HG02642 (cell line): Measurements from ENCODE around the gene MYOM3.

ENCODE experiments used
- ATAC-seq: cut with Tn5 transposase; IDR thresholded peaks from one replicate; pipeline ENCODE4 v1.9.1; 2021; ENCODE audit warnings: mild to moderate bottlenecking; ENCODE audit not compliant: unreplicated experiment, poor library complexity

The MYOM3 gene

GRCh38 chr1:24139841-24140425, 28.0 kb upstream of the MYOM3 start:
- no peak for ATAC-seq

GRCh38 chr1:24139222-24139489, 27.2 kb upstream of the MYOM3 start:
- ATAC-seq = no peak

DNA sequence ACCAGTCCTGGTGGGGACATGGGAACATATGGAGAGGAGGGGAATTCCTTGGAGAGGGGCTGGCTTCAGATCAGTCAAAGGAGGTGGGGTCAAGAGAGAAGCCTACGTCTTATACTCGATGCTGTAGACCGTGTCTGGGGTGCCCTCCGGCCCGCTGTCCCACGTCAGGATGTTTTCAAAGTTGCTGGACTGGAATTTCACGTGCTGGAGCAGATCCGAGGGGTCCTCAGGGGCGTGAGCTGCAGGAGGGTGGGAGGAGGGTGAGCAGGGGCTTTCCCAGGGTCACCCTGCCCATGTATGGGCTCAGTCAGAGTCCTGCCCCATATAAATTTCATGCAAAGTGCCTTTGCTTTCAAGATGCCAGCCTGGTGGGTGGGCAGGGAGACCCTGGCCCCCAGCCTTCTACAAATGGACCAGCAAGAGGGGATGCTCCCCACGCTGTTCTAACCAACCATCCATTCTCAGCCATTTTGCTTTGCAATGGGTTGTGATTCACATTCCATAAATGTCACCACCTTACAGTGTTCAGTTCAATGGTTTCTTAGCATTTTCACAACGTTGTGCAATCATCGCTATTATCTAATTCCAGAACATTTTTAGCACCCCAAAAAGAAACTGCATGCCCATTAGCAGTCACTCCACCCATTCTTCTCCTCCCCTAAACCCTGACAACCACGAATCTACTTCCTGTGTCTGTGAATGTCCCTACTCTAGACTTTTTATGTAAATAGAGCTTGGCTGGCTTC, 26.7 kb upstream of the MYOM3 start:
- ATAC-seq = no peak

- no peak for ATAC-seq
These were observed 25.1 kb upstream of the MYOM3 start for GRCh38 chr1:24136956-24137539.

- ATAC-seq = no peak
These were observed 22.4 kb upstream of the MYOM3 start for GRCh38 chr1:24134376-24134775.

DNA sequence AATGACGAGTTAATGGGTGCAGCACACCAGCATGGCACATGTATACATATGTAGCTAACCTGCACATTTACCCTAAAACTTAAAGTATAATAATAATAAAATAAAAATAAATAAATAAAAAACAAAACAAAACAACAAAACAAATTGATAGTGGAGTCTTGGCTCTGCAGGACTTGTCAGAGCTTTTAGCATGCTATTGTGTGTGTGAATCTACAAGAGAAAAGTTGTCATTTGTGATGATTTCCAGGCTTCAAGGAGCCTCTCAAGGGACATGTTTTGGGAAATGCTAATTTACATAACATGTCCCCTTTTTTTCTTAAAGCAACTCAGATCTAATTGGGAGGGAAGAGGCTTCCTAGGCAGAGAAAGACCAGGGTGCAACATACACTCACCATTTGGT, 21.9 kb upstream of the MYOM3 start:
- no peak for ATAC-seq

DNA sequence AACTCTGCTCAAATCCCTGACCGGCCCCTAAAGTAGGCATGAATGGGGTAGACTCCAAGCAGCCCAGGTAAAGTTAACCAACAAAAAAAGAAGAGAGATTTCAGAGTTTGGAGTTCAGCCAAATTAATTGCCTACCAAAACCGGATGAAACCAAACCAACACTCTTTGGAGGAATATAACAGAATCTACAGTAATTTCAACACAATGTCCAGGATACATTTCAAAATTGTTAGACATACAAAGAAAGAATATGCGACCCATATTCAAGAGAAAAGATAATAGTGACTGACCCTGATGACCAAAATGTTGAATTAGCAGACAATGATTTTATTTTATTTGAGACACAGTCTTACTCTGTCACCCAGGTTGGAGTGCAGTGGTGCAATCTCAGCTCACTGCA, 18.4 kb upstream of the MYOM3 start:
- no peak for ATAC-seq

GRCh38 chr1:24127801-24128363, 15.9 kb upstream of the MYOM3 start:
- no peak for ATAC-seq

- ATAC-seq = no peak
These were observed 15.3 kb upstream of the MYOM3 start for GRCh38 chr1:24127134-24127800.

GRCh38 chr1:24126672-24127023, 14.7 kb upstream of the MYOM3 start:
- ATAC-seq = no peak

- no peak for ATAC-seq
These were observed 14.2 kb upstream of the MYOM3 start for GRCh38 chr1:24126018-24126671.

GRCh38 chr1:24125456-24125855, 13.5 kb upstream of the MYOM3 start:
- ATAC-seq = no peak

DNA sequence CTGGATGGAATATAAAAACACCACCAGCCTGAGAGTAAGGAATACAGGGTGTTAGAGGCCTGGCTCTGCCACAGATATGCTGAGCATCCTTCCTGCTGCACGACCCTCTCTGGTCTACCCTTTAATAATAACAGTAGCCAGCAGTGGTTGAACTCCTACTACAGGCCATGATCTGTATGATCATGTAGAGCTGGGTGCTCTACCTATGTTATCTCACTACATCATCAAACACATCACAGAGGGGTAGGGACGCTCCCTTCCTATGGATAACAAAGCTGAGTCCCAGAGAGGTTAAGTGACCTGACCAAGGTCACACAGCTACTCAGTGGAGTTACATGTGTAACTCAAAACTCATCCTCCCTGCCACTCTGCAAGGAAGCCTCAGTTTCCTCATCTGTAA, 13.0 kb upstream of the MYOM3 start:
- no peak for ATAC-seq

DNA sequence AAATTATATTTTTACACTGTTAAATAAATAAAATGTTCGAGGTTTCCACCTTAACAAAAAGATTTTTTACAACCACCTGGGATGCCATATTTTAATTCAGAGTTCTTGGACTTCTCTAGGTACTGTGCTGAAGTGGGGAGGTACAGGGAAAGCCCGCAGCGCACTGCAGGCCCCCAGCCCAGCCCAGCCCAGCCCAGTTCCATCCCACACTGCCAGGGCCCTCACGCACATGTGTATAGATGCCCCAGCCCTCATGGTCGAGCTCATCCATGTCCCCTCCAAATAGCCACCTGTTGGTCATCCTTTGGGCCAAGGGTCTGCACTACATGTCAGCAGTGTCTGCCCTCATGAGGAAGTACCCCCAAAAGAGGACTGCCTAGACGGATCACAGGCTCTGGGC, 11.7 kb upstream of the MYOM3 start:
- no peak for ATAC-seq

DNA sequence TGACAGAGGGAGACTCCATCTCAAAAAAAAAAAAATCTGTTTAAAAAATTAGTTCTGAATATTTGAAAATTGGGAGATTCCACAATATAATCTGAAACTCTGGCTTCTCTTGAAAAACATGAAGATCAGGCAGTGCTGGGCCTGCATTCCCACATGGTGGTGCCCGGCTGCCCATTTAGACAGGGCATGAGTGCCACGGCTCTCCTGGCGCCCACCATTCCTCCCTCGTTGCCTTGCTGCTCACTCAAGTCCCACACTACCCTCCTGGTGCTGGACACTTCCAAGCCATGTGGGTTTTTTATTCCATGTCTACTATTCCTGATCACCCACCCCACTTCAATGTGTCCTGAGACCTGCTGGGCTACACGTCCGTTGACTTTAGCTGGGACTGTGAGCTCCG, 10.8 kb upstream of the MYOM3 start:
- no peak for ATAC-seq

DNA sequence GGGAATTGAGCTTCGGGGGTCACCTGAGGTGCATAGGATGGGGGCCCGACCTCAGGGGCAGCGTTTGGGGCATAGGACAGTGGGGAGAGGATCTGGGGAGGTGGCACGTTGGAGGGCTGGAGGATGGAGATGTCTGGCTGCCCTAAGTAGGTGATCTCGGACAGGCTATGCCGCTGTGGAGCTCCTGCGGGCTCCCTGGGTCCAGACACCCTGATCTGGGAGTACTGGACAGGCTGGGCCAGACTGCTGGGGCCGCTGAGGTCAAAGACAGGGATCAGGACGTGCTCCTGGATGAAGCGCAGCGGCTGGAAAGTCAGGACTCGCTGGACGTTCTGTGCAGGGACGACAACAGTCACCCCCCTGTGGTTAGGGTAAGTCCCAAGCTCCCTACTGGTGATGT, 9.5 kb upstream of the MYOM3 start:
- no peak for ATAC-seq

GRCh38 chr1:24120965-24121364, 9.0 kb upstream of the MYOM3 start:
- ATAC-seq = no peak

DNA sequence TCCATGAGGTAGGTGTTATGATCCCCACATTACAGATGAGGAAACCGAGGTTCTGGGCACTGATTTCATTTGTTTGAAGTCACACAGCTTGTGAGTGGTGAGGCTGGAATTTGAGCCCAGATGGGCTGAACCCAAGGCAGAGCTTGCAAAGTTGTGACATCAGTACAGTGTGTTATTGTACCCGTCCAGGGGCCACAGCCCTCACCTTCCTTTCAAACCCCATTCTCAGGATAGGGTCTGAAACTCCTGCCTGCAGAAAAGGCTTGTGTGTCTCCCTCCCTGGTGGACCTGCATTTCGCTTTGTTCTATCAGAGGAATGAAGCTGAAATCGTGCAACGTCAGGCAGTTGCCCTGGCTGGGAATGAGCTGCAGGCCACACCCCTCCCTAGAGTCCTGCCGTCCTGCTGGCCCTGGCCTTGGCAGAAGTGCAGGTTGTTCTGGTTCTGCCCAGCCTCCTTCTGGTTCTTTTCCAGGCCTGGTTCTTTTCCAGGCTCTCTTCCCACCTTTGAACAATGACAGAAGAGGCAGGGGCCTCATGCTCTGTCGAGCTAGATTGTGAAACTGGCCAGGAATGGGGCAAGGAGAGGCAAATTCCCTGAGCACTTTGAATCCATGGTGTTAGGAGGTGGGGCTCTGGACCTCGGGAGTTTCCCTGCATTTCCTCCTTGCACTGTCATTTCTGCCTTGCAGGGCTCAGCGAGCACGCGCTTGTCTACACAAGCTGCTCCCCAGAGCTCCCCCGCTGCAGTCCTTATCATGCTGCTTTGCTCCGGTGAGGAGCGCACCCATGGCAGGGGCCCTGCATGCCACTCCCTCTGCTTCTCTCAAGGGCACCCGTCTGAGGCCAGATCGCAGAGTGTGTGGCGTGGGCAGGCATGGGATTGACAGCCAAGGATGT, 8.2 kb upstream of the MYOM3 start:
- ATAC-seq = no peak

DNA sequence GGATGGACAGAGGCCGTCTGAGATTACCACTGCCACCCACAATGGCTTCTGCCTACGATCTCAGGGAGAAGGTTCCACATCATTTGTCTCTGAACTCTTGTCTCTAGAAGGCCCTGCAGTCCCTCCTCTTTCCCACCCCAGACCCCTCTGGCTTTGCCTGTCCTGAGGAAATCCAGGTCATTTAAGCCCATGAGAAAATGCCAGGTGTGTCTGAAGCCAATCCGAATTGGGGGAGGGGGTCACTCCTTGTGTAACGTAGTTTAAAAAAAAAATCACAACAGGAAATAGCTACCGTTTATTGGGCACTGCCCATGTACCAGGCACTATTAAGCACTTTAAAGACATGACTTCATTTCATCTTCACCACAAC, 7.5 kb upstream of the MYOM3 start:
- no peak for ATAC-seq
